ENCODE results near the gene ATF7IP.
A peak's percentile ranks its signal among the peaks of the same experiment; 100 is the strongest.
"Not testable (repeated sequence)": the region's sequence is repeated elsewhere in the genome, so short reads cannot be mapped to it uniquely, and the experiment has no call there.

The ATF7IP gene

GRCh38 chr12:14367040-14367661, 1.7 kb downstream of the ATF7IP start:
- no peak for DNase-seq (ENCODE audit: low spot score)

DNA sequence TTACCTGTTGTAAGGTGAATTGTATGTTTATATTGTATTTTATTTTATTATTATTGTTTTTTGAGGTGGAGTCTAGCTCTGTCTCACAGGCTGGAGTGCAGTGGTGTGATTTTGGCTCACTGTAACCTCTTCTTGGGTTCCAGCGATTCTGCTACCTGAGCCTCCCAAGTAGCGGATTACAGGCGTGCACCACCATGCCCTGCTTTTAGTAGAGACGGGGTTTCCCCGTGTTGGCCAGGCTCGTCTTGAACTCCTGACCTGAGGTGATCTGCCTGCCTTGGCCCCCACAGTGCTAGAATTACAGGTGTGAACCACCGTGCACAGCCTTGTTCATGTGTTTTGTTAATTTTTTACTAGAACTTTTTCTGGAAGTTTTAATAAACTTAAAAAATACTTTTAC, 3.8 kb downstream of the ATF7IP start:
- no peak for DNase-seq (ENCODE audit: low spot score)

- DNase-seq (ENCODE audit: low spot score) = no peak
These were observed 7.7 kb downstream of the ATF7IP start for GRCh38 chr12:14373217-14373616.

- no peak for DNase-seq (ENCODE audit: low spot score)
These were observed 14.0 kb downstream of the ATF7IP start for GRCh38 chr12:14379508-14379907.

DNA sequence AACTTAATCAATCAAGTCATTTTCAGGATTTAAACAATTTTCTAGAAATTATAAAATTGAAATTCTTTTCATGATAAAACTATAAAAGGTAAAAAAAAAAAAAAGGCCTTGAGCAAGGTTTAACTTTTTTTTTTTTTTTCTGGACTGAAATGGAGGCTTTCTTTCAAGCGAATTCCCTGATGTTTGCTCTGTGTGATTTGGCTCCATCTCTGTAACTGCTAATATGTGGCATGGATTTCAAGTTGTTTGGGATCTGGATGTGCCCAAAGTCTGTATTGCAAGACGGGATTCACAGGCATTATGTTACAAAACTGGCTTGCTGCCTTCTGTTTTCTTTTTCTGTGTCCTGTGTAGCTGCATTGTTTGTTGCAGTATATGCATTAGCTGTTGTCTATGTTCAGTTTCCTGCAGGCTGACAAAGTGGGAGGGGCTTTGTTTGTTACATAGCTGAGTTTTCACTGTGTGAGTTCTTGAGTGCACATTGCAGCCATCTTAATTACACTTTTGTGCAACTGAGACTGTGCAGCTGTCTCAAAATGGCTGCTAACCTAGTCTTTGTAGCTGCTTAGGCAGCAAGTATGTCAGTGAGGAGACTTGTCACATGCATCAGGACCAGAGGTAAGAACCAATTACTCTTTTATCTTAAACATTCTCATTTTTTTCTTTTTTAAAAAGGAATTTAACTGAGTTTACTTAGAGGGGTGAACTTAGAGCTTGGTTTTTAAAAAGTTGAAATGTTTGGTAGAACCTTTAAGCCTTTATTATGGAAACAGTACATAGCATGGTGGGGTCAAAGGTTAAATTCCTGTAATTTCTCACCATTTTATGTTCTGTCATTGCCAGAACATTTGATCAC, 19.5 kb downstream of the ATF7IP start:
- peak; percentile 82 for DNase-seq (ENCODE audit: low spot score)

DNA sequence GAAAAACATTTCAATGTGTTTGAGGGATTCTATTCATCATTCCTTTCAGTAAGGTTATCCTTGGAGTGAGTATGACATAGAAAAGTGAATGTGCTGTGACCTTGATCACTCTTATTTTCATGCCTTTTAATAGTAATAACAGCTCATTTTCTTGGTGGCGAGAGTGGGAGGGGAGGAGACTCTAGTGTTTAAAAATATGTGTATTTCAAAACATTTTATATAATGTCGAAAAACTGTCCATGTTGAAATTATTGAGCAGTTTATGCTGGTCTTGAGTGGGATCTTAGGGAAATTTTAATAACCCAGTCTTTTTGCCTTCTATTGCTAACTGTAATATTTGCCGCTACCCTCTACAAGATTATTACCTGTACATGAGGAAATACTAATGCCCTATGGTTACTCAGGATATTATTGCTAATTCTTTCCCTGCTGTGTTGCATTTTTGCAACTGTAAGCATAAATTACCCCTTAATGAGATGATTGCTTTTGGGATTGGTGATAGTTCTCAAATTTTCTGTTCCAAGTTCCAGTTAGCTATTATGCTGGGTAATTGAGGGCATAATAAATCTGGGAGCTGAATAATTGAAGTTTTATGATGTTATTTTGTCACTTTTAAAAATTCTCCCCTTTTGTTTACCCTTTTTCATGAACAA, 21.9 kb downstream of the ATF7IP start:
- DNase-seq (ENCODE audit: low spot score) = no peak

- no peak for DNase-seq (ENCODE audit: low spot score)
These were observed 25.0 kb downstream of the ATF7IP start for GRCh38 chr12:14390449-14390848.

- DNase-seq (ENCODE audit: low spot score) = no peak
These were observed 25.5 kb downstream of the ATF7IP start for GRCh38 chr12:14390870-14391530.

DNA sequence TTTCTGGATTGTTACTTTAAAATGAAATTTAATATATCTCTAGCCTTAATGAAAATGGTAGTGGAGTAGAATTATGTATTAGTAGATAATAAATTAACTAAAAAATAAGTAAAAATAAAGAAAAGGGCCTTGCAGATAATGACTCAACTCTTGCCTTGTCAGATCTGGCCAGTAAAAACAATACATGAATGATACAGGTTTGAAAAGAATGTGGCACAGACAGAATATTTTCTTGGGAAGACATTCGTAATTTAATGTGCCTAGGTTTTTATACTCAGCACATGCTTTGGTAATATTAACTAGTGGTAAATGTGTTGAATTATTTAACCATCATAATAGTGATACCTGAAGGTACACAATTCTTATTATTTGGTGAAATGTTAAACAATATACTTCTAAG, 28.3 kb downstream of the ATF7IP start:
- no peak for DNase-seq (ENCODE audit: low spot score)

DNA sequence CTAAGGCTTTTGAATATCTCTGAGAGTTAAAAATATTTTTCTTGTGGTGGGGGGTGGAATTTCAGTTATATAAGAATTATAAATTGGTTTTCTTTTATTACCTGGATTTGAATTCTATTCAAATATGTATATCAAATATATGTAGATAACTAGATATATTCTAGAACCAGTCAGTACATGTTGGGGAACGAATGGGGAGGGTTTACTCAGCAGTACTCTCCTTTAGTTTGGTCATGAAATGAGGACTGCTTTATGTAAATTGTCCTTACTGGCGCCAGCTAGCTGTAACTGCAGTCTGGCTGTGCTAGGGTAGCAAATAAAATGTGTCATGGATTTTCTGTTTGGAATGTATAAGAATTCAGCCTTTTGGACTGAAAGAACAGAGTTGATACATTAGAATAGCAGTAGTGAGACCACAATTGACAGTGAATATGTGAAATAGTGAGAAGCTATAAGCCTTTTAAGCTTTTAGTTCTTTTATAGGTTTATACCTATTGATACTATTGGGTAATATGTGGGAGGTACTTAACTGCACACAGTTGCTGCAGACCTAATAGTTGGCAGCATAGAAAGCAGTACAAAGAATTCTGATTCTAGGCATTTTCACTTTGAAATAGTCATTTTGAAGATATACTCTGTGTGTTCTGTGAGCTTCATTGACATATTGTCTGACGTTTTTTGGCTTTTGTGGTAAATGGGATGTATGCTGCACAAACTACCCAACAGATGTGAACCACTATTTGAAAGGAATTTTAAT, 29.0 kb downstream of the ATF7IP start:
- no peak for DNase-seq (ENCODE audit: low spot score)

DNA sequence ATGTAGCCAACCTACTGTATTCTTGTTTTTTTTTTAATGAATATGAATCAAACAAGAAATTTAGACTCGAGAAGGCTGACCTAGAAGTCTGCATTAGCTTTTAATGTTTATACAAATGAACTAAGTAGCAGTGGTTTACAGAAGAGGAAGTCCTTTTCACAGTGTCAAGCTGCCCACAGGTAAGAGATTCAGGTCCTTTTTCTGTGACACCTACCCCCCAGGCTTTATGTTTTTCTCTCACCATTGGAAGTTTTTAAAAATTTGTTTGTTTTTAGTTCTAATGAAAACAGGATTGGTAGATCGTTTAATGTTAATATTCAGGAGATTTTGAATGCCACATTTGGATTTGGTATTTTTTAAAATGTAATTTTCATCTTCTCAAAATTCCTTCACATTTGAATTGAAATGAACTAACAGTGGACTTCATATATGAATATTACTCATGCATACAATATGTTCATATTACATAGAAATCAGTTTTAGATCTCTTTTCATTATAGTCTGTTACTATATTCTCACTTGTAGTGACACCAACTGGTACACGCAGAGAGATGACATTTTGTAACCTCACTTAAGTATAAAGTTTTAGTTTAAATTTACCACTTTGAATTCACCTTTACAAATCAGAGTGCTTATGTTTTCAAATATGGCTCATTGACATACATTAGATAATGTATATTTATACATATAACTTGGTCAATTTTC, 29.7 kb downstream of the ATF7IP start:
- DNase-seq (ENCODE audit: low spot score) = no peak

- no peak for DNase-seq (ENCODE audit: low spot score)
These were observed 30.6 kb downstream of the ATF7IP start for GRCh38 chr12:14396071-14396470.

DNA sequence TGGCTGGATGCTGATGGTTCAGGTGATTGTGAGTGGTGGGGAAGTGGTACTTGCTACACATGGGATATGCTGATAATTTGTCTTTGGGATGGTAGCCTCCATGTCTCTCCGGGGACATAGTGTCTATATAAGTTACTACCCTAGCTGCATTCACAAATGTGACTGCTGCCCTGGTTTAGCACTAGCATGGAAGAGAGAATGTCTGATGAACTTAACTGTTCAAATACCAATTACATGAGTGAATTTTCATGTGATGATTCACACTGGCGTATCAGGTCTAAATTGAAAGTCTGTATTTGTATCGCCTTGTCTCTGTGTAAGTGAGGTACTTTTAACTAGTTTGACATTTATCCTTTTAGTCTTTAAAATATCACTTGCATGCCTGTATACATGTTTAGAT, 34.4 kb downstream of the ATF7IP start:
- no peak for DNase-seq (ENCODE audit: low spot score)

DNA sequence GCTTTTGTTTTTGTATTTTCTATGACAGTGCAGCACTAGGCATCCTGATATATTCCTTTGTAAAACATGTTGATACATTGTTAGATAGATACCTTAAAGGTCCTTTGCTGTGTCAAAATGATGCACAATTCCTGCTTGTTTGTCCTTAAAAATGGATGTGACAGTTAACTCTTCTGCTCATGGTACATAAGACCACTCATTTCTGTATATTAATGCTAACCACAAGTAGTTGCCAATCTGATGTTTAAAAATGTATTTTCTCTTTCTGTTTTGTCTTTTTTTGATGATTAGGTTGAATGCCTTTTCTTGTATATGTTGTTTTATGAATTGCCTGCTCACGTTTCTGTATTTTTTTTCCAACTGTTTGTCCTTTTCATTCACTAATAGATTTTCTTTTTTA, 35.1 kb downstream of the ATF7IP start:
- no peak for DNase-seq (ENCODE audit: low spot score)

DNA sequence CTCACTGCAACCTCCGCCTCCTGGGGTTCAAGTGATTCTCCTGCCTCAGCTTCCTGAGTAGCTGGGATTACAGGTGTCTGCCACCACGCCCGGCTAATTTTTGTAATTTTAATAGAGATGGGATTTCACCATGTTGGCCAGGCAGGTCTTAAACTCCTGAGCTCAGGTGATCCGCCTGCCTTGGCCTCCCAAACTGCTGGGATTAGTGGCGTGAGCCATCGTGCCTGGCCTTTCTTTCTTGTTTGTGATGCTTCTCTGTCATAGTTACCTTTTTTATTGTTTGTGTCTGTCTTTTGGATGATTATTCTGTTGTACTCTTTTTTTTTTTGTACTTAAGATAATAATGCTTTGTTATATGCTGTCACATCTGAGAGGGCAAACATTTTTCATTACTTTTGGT, 35.8 kb downstream of the ATF7IP start:
- not testable (repeated sequence) for DNase-seq (ENCODE audit: low spot score)

GRCh38 chr12:14402697-14403096, 37.2 kb downstream of the ATF7IP start:
- no peak for DNase-seq (ENCODE audit: low spot score)

DNA sequence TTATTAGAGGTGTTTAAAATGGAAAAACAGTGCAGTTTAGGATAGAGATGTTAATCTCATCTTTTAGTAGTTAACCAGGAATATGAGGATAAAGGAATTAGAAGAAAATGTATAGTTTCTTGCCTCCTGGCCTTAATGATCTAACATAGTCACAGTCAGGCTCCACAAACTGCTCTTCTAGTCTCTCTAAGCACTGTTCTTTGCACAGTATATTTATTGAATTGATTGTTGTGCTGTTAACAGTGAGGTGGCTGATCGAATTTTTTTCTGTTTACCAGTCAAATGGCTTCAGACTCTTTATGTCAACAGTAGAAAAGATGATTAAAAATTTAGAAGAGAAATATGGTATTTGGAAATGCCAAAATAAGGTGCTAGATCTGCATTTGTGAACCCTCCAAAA, 37.8 kb downstream of the ATF7IP start:
- DNase-seq (ENCODE audit: low spot score) = no peak

DNA sequence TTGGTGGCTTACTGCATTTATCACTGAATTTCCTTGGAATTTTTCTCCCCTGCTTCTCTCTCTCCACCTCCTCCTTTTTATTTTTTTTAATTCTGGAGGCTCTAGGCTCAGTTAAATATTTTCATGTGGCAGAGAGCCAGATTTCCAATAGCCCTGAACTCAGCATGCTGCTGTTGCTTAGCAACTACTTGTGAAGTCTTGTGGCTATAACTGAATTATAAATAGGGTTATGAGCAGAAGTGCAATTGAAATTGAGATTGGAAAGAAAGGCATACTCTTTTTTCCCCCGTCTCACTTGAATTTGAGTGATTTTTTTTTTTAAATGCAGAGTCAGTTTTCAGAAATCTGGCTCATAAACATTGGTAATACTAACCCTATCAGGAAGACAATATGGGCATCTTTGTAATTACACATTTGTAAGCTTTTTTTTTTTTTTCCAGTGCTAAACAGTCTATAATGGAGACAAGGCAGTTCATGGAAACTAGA, 38.3 kb downstream of the ATF7IP start:
- DNase-seq (ENCODE audit: low spot score) = no peak

GRCh38 chr12:14405407-14405806, 39.9 kb downstream of the ATF7IP start:
- DNase-seq (ENCODE audit: low spot score) = not testable (repeated sequence)

DNA sequence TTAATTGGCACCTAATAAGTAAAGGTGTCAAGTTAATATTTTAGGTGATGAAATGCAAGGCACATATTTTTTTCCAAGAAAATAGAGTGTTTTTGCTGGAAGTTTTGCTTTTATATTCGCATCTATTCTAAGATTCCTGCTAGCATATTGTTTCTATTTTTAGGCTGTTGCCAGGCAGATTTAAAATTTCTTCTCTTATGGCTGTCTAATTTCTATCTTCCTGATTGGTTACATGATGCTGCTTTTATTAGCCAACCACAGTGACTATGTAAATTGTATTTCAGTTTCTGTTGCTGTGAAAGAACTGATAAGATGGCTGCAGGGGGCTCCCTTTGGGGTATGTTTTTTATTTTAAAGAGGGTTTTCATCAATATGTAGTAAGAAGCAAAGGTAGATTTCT, 42.7 kb downstream of the ATF7IP start:
- DNase-seq (ENCODE audit: low spot score) = no peak

DNA sequence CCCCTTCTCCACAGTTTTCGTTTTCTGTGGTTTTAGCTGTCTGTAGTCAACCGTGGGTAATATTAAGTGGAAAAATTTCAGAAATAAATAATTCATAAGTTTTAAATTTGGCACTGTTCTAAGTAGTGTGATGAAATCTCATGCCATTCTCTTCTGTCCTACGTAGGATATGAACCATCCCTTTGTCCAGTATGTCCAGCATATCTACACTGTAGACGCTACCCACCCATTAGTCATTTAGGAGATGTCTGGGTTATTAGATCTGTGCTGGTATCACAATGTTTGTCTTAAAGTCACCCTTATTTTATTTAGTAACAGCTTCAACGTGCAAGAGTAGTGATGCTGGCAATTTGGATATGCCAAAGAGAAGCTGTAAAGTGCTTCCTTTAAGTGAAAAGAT, 44.7 kb downstream of the ATF7IP start:
- DNase-seq (ENCODE audit: low spot score) = no peak

Measured in ecto neural progenitor cell (in vitro differentiated cells).